T-helper 2 cell (primary cell): ENCODE results near the gene CHSY3.

Experiments
- DNase-seq, 5 experiments: peaks; one replicate each; pipeline versions ENCODE4 v3.0.0 to v3.0.0-alpha.2; 2012 to 2022

Gene CHSY3

DNA sequence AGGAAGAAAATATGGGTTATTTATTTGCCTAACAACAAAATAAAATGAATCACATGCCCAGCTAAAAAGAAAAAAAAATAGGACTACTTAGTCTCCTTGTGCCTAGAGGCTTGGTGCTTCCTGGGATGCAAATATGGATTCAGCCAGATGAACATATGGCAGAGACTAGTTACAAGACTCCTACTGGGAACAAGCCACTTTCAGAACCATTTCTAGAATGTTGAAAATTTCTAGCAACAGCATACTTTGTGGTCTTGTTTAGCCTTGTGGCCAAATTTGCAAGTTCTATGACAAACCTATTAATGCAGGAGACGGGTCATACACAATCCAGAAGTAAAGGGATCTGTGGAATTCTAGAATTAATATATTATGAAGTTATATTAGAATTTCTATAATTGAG lies 198.7 kb downstream of the CHSY3 start:
- no peak for DNase-seq

- no peak for DNase-seq
Measured at GRCh38 chr5:130104895-130105688, 200.8 kb downstream of the CHSY3 start.

DNA sequence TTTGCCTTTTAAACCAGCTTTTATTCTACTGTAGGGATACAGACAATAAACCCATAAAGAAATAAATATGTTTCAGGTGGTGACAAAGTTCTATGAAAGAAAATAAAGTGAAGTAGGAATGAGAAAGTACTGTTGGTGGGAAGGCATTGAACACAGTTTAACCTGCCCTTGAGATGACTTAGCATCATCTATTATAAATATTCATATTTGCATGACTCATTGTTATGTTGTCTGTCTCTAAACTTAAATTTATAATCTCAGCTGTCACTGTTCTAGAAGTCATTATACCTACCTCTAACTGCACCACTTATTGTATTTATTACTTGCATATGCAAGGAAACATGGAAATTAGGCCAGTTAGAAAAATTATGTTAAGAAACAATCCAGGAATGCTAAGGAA lies 202.2 kb downstream of the CHSY3 start:
- DNase-seq: no peak

DNA sequence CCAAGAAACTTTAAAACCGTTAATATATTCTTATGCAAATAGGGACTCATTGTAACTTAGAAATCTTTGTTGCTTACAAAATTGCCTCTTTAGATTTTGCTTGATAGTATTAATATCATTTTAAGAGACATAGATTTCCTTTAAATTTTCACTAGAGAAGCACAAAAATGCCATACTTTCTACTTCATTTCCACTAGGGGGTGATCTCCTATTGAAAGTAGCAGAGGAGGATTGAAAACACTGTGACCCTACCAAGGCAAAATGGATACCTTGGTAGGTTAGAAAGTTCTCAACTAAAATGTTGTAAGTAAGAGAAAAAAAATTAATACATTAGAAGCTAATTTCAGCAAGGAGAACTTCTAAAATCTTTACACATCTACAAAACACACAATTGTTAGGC lies 204.9 kb downstream of the CHSY3 start:
- peak in 1 of 5 experiments; percentile 24 for DNase-seq

DNA sequence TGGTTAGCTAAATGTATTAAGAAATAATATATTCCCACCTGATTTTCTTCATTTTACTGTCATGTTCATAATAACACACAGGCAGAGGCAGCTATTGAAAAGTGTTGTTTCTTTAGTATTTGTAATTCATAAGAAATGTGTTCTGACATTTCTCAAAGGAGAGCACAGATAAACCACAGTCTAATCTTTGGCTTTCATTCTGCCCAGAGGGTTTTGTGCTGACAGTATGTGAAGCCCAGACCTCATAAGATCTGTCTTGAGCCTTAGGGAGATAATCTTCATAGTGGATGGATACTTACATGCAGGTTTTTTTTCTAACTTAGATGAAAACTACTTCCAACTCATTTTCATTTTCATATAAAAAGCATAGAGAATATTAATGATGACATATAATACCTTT lies 206.1 kb downstream of the CHSY3 start:
- no peak for DNase-seq

DNA sequence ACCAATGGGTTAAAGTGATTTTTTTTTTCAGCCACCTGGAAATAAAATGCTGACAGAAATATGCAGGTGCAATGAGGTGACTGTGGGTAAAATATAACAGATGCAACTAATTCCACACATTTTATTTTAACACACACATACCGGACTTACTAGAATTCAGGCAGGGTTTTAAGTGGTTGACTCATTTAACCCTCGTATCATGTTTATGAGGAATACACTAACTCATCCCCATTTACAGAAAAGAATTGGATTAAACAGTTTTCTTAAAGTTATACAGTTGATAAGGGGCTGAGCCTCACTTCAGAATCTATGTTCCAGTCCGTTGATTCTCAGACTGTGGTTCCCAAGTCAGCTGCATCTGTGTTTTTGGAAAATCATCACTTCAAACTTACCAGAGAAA lies 207.5 kb downstream of the CHSY3 start:
- DNase-seq: no peak

DNA sequence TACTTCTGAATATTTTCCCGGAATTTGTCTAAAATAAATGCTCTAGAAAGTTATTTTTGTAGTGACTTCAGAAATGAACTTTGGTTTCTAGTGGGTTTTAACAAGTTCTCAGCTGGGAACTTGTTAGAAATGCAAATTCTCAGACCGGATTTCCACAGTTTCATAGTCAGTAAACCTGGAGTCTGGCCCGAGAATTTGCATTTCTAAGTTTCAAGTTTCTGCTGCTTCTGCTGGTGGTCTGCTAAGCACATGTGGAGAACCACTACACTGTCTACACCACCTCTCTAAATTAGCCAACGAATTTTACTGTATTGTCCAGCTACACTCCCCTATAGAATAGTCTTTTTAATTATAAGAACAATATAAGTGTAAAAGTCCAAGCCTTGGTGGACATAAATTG lies 208.0 kb downstream of the CHSY3 start:
- no peak for DNase-seq

DNA sequence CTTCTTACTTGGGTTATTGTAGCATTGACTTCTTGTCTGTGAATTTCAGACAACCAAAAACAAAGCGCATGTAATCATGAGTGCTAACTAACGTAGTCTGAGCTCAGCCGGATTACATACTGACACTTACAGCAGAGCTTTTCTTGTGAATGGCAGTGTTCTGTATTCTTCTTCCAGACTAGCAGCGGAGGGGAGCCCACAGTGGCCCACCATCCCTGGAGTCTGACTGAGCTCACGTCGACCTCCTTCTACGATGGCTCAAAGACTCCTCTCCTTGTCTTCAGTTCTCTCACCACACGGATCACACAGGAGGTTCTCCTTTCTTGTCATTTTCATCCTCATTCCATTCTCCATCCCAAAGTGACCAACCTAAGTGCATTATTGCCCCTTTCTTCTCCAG lies 211.4 kb downstream of the CHSY3 start:
- DNase-seq: no peak

- no peak for DNase-seq
Measured at GRCh38 chr5:130116462-130116861, 212.2 kb downstream of the CHSY3 start.

- no peak for DNase-seq
Measured at GRCh38 chr5:130116972-130117371, 212.7 kb downstream of the CHSY3 start.

DNA sequence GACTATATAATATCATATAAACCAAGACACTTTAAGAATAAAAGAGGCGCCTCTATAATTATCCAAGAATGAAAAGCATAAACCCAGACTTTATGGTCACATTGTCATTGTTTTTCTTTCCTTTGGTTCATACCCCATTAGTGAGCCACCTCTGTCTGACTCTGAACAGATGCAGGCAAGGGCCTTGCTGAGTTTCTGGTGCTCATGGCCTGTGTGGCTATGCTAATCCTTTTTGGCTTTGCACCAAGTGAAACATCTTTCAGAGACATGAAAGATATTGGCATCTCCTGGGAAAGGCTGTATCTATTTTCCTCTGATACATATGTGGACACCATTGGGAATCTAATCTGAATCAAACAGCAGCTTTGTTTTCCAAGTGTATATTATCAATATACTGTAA lies 222.5 kb downstream of the CHSY3 start:
- no peak for DNase-seq

DNA sequence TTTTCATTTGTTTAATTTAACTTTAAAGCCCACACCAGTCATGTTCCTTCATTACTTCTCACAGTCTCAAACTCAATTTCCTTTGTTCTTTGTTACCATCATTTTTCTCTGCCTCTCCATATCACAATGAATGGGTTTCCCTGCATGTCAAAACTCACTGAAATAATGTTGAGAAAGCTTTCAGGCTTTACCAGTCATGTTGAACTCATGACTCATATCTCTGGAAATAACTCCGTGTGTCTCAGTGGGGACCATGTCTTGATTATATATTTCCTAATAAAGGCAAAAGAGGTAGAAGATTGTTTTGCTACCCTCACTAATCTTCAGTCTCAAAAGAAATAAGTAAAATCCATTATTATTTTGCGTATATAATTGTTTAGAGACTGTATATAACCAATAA lies 231.2 kb downstream of the CHSY3 start:
- no peak for DNase-seq

DNA sequence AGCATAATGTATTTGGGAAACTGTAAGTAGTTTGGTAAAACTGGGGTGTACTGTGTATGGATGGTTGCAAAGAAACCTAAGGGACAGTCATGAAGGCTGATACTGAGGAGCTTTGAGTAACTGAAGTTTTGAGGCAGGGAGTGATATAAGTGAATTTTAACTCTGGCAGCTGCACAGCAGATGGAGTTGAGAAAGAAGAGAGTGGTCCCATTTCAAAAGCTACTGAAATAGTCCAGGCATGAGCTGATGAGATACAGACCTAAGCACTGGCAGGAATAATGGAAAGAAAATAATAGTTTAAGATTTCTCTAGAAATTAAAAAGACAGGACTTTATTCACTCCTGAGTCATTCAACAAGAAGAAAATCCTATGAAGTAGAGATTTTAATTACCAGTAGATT lies 232.0 kb downstream of the CHSY3 start:
- no peak for DNase-seq

GRCh38 chr5:130137681-130138080 lies 233.4 kb downstream of the CHSY3 start:
- DNase-seq: no peak

GRCh38 chr5:130138406-130139045 lies 234.3 kb downstream of the CHSY3 start:
- no peak for DNase-seq

- peak in 1 of 5 experiments; percentile 1 for DNase-seq
Measured at GRCh38 chr5:130141659-130142320, 237.5 kb downstream of the CHSY3 start.

- DNase-seq: no peak
Measured at GRCh38 chr5:130151239-130151638, 247.0 kb downstream of the CHSY3 start.

GRCh38 chr5:130155345-130156011 lies 251.2 kb downstream of the CHSY3 start:
- DNase-seq: no peak

DNA sequence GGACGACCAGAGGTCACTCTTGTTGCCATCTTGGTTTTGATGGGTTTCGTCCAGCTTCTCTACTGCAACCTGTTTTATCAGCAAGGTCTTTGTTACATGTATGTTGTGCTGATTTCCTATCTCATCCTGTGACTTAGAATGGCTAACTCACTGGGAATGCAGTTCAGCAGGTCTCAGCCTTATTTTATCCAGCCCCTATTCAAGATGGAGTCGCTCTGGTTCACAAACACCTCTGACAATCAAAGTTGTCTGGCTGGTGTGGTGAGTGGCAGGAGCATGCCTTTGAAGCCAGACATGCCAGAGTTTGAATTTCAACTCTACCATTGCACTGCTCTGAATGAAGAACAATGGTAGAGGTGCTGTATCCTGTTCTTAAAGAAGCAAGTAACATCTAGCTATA lies 253.8 kb downstream of the CHSY3 start:
- DNase-seq: no peak

DNA sequence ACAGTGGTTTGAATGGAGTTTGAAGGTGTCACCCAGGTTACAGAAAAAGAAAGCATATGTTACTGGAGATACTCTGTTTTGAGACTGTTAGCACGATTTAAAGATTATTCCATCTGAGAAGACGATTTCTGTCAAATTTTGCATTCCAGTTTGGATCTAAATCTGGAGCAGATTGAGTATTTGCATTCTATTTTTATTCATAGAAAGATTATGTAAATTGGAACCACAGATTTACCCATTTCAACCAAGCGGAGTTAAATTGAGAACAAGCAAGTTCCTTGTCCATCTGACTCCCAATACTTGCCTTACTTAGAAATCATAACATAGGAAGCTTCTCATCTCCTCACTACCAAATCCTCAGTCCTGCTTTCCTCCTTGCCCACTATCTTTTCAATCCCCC lies 255.7 kb downstream of the CHSY3 start:
- DNase-seq: no peak

GRCh38 chr5:130164966-130165365 lies 260.7 kb downstream of the CHSY3 start:
- no peak for DNase-seq

GRCh38 chr5:130166839-130167490 lies 262.7 kb downstream of the CHSY3 start:
- no peak for DNase-seq

- no peak for DNase-seq
Measured at GRCh38 chr5:130168211-130168610, 263.9 kb downstream of the CHSY3 start.
